Stimulated activated CD4-positive, alpha-beta T cell treated with anti-CD3 and anti-CD28 coated beads, Interleukin-1b, Interleukin-23, amount 100 ng/mL, for 48 hours (primary cell): Measurements from ENCODE around the gene TCF23.
"Not testable (repeated sequence)": the region's sequence is repeated elsewhere in the genome, so short reads cannot be mapped to it uniquely, and the experiment has no call there.

Experiments used
- DNase-seq: peaks from one replicate; pipeline ENCODE4 v3.0.0-alpha.2; 2020

Gene TCF23

GRCh38 chr2:27155069-27155520 is 6.3 kb downstream of the TCF23 start:
- DNase-seq = no peak

DNA sequence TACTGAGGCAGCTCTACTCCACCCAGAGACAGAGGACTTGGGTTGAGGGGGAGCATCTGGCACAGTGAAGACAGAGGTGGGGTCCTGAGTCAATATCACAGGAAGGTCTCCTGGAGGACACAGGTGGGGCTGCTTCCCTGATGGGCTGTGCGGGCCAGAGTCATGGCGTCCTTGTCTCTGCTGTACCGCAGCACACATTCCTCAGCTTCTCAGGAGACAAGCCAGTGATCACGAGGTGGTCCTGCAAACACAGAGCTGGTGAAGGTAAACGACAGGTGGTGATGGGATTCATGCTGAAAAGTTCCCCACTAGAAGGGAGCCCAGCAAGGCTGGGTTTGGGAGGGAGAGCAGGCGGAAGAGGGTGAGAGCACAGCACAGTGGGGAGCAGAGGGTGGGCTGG is 9.7 kb downstream of the TCF23 start:
- DNase-seq = no peak

DNA sequence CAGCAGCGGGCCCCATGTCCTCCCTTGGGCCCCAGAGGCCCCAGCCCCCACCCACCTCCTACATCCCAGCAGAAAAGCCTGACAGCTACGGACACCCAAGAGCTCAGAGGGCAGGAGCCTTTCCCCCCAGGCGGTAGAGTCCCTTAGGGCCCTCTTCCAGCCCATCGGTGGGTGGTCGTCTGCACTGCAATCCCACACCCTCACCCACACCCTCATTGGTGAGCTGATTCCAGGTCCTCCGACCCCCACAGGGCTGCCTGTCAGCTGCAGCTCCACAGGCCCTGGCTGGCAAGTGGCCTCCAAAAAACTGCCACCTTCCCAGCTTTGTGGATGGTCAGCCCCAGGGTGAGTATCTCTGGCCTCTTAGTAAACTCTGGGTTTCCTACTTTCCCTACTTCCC is 10.5 kb downstream of the TCF23 start:
- no peak for DNase-seq

DNA sequence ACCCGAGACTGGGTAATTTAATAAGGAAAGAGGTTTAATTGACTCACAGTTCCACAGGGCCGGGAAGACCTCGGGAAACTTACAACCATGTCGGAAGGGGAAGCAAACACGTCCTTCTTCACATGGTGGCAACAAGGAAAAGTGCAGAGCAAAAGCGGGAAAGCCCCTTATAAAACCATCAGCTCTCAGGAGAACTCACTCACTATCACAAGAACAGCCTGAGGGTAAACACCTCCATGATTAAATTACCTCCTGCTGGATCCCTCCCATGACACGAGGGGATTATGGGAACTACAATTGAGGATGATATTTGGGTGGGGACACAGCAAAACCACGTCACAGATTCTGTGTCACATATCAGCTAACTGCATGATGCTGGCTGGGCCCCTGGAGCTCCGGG is 11.4 kb downstream of the TCF23 start:
- DNase-seq = no peak

DNA sequence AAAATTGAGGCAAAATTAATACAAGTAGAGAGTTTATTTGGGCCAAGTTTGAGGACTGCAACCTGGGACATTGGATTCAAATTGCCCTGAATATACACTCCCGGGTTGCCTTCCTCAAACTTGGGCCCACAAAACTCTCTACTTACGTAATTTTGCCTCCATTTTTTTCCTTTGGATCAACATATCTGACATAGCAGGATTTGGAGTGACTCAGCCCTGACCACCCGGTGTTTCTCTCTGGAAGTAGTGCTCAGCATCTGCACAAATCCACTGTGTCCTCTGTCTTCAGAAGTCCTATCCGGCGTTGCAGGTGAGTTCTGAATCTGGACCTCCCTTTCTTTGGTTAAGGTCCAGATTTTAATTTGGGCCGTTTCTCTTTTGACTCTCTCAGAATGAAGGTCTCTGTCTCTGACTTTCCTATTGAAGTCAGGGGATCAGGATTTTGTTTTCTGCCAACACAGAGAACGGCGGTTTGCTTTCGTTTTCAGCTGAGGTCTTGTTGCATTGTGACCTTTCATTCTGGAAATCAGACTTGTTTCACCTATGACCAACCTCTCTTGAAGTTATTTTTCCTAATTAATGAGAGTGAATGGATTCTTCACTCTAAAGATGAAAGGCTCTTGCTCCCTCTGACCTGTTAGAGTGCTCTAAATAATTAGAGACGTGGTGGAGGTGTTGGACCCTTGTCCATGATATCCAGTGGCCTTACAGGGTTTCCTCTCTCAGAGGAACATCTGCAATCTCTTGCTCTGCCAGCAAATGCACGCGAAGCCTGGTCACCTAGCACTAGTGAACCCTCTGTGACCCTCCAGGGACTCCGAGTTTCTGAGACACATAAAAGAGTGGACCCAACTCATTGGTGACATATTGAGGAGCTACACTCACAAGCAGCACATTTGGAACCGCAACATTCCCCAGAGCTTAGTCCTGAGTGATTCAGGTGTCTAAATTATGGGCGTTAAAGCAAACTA is 13.6 kb downstream of the TCF23 start:
- DNase-seq = no peak

DNA sequence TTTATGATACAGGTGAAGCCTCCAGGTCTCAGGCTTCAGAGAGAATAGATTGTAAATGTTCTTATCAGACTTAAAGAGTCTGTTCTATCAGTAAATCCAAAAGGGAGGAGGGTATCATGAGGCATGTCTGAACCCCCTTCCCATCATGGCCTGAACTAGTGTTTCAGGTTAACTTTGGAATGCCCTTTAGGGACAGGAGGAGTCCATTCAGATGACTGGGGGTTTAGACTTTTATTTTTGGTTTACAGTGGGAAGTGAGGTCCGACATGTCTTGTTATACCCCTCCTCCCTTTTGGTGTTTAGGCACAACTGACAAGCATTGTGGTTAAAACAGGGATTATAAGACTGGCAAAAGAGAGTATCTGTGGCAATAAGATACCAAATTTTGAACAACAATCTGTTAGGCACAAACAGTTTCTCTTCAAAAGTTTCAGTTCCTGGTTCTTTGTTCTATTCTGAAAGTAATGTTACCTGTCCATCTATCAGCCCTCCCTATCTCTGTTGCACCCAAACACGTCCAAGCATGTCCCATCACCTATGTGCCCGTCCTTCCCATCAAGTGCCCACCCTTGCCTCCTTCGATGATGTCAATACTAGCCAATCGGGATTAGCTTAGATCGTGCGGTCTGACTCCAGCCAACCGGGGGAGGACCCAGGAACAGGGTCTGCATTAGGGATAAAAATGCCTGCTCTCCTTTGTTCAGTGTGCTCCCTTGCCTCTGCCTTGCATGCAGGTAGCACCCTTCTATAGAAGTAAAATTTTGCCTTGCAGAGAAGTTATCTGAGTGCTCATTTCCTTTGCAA is 16.4 kb downstream of the TCF23 start:
- no peak for DNase-seq

GRCh38 chr2:27170581-27171337 is 22.0 kb downstream of the TCF23 start:
- DNase-seq = no peak

DNA sequence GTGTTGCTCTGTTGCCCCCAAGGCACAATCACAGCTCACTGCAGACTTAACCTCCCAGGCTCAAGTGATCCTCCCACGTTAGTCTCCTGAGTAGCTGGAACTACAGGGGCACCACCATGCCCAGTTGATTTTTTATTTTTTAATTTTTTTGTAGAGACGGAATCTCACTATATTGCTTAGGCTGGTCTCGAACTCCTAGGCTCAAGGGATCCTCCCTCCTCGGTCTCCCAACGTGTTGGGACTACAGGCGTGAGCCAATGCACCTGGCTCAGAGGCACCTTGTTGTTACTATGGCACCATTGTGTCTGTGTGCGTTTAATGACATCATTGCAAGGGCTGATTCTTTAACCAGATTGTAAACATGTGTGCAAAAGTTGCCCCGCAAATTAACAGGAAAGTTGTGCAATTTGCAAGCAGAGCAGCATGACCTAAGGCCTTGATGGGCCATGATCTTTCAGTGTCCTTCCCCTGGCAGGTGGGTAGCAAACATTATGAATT is 22.6 kb downstream of the TCF23 start:
- no peak for DNase-seq

DNA sequence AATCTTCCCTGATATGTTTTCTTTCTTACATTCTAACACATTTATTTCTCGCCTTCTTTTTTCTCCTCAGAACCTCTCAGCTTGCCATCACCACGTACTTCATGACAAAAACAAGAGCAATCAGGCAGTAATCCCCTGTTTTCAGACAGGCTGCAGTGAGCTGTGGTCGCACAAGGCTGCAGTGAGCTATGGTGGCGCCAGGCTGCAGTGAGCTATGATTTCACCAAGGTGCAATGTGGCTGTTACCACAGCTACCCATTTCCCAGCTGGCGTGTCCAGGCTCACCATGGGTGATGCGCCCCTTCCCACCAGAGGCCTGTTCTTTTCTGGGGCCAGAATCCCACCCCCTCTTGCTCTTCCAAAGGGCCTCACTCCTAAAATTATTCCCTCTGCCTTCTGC is 25.8 kb downstream of the TCF23 start:
- DNase-seq = no peak

GRCh38 chr2:27175330-27175729 is 26.5 kb downstream of the TCF23 start:
- DNase-seq = no peak

DNA sequence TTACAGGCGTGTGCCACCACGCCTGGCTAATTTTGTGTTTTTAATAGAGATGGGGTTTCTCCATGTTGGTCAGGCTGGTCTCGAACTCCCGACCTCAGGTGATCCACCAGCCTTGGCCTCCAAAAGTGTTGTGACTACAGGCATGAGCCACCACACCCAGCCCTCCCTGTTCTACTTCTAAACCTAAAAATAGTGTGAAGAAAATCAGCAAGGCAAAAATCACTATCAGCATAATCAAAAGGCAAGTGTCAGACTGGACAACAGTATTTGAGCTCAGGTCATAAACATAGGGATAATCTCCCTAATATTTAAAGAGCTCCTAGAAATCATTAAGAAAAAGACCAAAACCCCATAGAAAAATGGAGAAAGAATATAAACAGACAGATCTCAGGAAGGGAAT is 27.0 kb downstream of the TCF23 start:
- DNase-seq = not testable (repeated sequence)

DNA sequence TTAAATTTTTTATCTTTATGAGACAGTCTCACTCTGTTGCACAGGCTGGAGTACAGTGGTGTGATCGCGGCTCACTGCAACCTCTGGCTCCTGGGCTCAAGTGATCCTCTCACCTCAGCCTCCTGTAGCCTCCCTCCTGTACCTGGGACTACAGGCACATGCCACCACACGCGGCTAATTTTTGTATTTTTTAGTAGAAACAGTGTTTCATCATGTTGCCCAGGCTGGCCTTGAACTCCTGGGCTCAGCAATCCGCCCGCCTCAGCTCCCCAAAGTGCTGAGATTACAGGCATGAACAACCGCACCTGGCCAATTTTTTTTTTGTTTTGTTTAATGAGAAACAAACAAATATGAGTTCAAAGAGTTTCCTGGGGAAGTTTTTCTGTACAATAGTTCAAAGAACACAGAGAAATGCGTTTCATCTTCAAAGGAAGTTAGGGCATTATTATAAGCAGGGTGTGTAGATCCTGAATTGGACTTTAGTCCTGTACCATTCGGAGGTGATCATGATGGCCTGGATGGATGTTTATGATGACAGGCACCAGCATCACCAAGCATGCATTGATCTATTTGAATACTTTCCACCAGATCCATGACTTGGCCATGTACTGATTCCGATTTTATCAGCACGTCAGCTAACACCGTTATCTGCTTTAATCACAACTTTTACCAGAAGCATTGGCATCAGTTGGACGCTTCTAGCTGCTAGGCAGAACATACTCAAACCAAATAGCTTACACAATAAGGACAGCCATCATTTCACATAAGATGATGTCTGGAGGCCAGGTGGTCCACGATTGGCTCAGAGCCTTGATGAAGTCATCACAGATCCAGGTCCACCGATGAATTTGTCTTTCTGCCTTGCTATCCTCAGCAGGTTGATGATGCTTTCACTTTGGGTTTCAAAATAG is 28.9 kb downstream of the TCF23 start:
- DNase-seq = no peak

DNA sequence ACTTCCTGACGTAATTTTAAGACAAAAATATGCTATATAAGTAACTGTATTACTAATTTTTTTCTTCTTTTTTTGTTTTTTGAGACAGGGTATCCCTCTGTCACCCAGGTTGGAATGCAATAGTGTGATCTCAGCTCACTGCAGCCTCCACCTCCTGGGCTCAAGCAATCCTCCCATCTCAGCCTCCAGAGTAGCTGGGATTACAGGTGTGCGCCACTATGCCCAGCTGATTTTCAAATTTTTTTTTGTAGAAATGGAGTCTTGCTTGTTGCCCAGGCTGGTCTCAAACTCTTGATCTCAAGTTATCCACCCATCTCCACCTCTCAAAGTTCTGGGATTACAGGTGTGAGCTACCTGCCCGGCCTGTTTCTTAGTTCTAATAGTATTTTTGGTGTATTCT is 29.7 kb downstream of the TCF23 start:
- DNase-seq = no peak

DNA sequence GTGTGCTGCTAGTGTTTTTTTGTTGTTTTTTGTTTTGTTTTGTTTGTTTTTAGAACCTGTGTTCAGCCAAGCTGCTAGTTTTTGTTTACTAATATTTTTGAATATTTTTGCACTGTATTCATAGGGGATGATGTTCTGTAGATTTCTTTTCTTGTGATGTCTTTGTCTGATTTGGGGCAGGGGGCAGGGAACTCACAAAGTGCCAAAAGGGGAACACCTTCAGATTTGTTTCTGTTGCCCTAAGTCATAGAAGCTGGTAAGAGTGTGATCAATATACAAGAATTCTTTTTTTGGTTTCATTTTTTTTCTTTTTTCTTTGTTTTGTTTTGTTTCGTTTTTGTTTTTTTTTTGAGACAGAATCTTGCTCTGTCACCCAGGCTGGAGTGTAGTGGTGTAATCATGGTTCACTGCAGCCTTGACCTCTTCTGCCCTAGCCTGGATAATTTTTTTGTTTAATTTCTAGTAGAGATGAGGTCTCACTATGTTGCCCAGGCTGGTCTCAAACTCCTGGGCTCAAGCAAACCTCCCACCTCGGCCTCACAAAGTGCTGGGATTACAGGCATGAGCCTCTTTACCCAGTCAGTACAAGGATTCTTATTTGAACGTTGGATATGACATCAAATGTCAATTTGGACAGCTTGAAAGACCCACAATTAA is 30.7 kb downstream of the TCF23 start:
- DNase-seq = no peak

GRCh38 chr2:27182346-27182745 is 33.5 kb downstream of the TCF23 start:
- DNase-seq = no peak

DNA sequence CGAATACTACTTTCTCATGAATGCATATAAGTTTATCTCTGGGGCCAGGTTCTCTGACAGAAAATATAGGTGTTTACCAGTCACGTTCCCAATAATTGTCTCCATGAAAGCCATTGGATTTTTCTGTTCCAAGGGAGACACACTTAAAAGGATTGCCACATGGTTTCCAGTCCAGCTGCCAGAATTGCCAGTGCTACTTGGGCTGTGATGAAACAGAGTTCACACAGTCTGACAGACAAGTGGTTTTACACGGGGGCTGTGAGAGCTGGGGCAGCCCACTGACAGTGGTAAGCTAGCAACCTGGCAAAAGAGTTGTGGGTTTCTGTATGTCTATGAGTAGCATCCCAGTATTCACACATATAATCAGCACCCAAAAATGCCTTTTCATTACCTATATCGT is 35.3 kb downstream of the TCF23 start:
- DNase-seq = no peak

DNA sequence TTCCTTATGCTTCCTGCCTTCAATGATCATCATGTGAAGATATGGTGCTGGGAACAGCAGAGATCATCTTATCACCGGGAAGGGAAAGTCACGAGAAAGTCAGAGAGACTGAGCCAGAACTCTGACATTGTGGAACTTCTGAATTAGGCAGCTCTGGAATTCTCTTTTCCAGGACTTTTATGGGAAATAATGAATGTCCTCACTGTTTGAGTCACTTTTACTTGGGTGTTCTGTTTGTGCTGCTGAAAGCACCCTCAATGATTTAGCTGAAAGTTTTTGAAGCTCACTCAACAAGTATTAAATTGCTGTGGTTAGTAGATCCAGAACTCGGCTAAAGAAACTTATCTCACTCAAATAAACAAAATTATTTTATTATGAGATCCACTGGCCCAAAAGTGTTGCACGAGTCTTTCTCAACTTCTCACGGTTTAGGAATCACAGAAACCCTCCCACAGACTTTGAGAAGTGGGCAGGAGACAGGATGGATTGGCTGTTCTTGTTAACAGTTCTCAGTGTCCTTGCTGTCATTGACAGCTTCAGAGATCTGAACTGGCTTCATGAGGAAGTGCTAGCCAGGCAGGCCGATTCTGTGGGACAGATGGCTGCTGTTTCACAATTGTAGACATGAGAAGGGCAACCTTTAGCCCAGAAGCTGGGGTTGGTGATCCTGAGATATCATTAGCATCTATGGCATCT is 36.7 kb downstream of the TCF23 start:
- no peak for DNase-seq

DNA sequence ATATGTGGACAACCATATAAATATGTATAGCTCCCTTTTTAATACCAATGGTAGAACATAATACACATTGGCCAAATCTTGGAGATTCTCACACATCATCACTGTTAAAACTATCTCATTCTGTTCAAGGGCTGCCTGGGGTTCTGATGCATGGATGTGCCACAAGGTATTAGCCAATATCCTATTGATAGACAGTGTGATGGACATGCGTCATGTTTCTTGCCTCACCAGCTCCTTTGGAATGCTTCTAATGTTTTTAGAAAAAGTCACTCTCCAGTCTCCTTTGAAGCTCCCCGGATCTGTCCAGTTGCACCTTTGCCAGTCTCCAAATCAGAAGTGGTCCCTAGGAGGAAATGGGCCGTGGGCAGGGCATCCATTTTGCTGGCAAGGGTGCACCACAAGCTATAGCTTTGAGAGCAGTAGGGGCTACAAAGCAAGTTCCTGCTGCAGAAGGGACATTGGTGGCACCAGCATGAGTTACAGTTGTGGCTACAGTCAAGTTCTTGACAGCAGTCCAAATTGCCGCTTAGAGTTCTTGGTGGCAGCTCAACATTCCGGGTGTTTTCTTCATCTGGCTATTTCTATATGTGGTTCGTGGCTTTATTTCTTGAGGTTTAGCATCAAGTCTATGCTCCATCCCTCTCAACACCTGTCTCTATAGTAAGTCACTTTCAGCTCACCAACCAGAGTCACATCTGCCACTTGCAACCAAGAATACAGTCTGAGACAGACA is 38.0 kb downstream of the TCF23 start:
- no peak for DNase-seq

GRCh38 chr2:27189989-27190388 is 41.2 kb downstream of the TCF23 start:
- DNase-seq = no peak
